ENCODE measurements around the gene KSR1.

DNA sequence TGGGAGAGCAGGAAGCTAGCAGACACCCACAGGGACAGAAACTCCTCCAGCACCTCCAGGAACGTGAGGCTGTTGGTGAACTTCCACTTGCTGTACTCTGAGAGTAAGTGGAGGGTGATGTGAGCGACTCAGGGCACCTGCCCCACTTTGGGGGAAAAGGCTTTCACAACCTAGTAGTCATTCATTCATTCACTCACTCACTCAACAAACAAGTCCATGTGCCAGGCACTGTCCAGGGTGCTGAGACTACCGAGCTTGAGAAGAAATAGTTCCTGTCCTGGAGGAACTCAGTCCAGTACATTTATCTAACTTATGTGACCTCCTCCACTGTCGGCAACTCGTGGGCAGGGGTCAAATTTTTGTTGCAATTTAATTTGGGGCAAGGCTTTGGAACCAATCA, 201.4 kb downstream of the KSR1 start:
- TF ChIP-seq, protein P1, sequence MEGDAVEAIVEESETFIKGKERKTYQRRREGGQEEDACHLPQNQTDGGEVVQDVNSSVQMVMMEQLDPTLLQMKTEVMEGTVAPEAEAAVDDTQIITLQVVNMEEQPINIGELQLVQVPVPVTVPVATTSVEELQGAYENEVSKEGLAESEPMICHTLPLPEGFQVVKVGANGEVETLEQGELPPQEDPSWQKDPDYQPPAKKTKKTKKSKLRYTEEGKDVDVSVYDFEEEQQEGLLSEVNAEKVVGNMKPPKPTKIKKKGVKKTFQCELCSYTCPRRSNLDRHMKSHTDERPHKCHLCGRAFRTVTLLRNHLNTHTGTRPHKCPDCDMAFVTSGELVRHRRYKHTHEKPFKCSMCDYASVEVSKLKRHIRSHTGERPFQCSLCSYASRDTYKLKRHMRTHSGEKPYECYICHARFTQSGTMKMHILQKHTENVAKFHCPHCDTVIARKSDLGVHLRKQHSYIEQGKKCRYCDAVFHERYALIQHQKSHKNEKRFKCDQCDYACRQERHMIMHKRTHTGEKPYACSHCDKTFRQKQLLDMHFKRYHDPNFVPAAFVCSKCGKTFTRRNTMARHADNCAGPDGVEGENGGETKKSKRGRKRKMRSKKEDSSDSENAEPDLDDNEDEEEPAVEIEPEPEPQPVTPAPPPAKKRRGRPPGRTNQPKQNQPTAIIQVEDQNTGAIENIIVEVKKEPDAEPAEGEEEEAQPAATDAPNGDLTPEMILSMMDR (IDR thresholded peaks at IDR 0.05) = no peak
- TF ChIP-seq ZFX (IDR thresholded peaks at IDR 0.05; ENCODE audit: borderline replicate concordance) = no peak

Measured in 22Rv1 (cell line).